T-helper 17 cell (primary cell): ENCODE results near the gene YJU2. TPM values are rescaled to one million over a fixed set of nuclear protein-coding genes. Genes with fewer than 3 reads are reported as not detected.
"Not testable (repeated sequence)": the region's sequence is repeated elsewhere in the genome, so short reads cannot be mapped to it uniquely, and the experiment has no call there.

Experiments used
- ATAC-seq: fragments of 150-1000 bp; cut with Tn5 transposase; 2 replicates; pipeline ENCODE4 v1.10.0; 2021; ENCODE audit warnings: mild to moderate bottlenecking, moderate library complexity
- DNase-seq, 3 donors: peaks; one replicate each; pipeline versions ENCODE4 v3.0.0 to v3.0.0-alpha.2; 2020 to 2021
- H3K9me3 ChIP-seq: one replicate; pipeline ENCODE4 v1.7.0; 2013; ENCODE audit warnings: low read length, mild to moderate bottlenecking; ENCODE audit not compliant: control insufficient read depth, poor library complexity, severe bottlenecking
- H3K27ac Mint-ChIP-seq: one replicate; pipeline ENCODE4 v1.8.0; 2022; ENCODE audit warnings: mild to moderate bottlenecking, moderate library complexity, mixed read lengths
- H3K27me3 Mint-ChIP-seq: one replicate; pipeline ENCODE4 v1.8.0; 2022; ENCODE audit warnings: mixed read lengths
- H3K36me3 Mint-ChIP-seq: one replicate; pipeline ENCODE4 v1.8.0; 2022; ENCODE audit warnings: low read depth, mixed read lengths
- H3K4me1 Mint-ChIP-seq: one replicate; pipeline ENCODE4 v1.8.0; 2022; ENCODE audit warnings: mild to moderate bottlenecking, mixed read lengths
- H3K4me3 Mint-ChIP-seq: one replicate; pipeline ENCODE4 v1.8.0; 2022; ENCODE audit warnings: mild to moderate bottlenecking, moderate library complexity, mixed read lengths
- total RNA-seq, 4 donors: library from RNA in 2 of 4; stranded (reverse) in 2 of 4; gene quantifications; one replicate each; pipeline ENCODE4 v1.2.3 and lab custom pipeline; 2022 to 2026

The YJU2 gene
- total RNA-seq, 2 donors from 2014 or later: 34.9 to 46.1 TPM

- no peak overlapping the region for H3K27ac Mint-ChIP-seq
- H3K36me3 Mint-ChIP-seq: no peaks in the 10 kb centered on the region
- ATAC-seq: no peak
- no peak overlapping the region for H3K4me3 Mint-ChIP-seq
- no peak for DNase-seq
- peaks cover 11% of the 10 kb centered on the region for H3K27me3 Mint-ChIP-seq
- H3K9me3 ChIP-seq: no peaks in the 10 kb centered on the region
- H3K4me1 Mint-ChIP-seq: peaks cover 4% of the 10 kb centered on the region
Measured at GRCh38 chr19:4232614-4233281, 14.1 kb upstream of the YJU2 start.

GRCh38 chr19:4233282-4233853 lies 13.5 kb upstream of the YJU2 start:
- H3K9me3 ChIP-seq: no peaks in the 10 kb centered on the region
- no peak overlapping the region for H3K4me3 Mint-ChIP-seq
- H3K27ac Mint-ChIP-seq: no peak overlapping the region
- peaks cover 4% of the 10 kb centered on the region for H3K4me1 Mint-ChIP-seq
- peaks cover 11% of the 10 kb centered on the region for H3K27me3 Mint-ChIP-seq
- DNase-seq (peak; percentile 38 to 69 (median 41)), ATAC-seq (peak; percentile 75)
- no peaks in the 10 kb centered on the region for H3K36me3 Mint-ChIP-seq

- Mint-ChIP-seq H3K4me3 (no peak overlapping the region), H3K36me3 (no peaks in the 10 kb centered on the region), H3K4me1 (peaks cover 4% of the 10 kb centered on the region), H3K27ac (no peak overlapping the region), H3K27me3 (peaks cover 11% of the 10 kb centered on the region)
- no peaks in the 10 kb centered on the region for H3K9me3 ChIP-seq
- DNase-seq (no peak), ATAC-seq (no peak)
Measured at GRCh38 chr19:4234142-4234861, 12.6 kb upstream of the YJU2 start.

GRCh38 chr19:4234862-4235201 lies 12.0 kb upstream of the YJU2 start:
- no peak for DNase-seq
- Mint-ChIP-seq H3K27ac (no peak overlapping the region), H3K4me3 (no peak overlapping the region), H3K4me1 (peaks cover 4% of the 10 kb centered on the region), H3K27me3 (peaks cover 11% of the 10 kb centered on the region), H3K36me3 (no peaks in the 10 kb centered on the region)
- H3K9me3 ChIP-seq: no peaks in the 10 kb centered on the region
- no peak for ATAC-seq

- not testable (repeated sequence) for DNase-seq, H3K9me3 ChIP-seq, H3K4me1 Mint-ChIP-seq, H3K4me3 Mint-ChIP-seq, H3K36me3 Mint-ChIP-seq, ATAC-seq, H3K27ac Mint-ChIP-seq
- H3K27me3 Mint-ChIP-seq: peaks cover 11% of the 10 kb centered on the region
Measured at GRCh38 chr19:4237510-4237909, 9.4 kb upstream of the YJU2 start.

GRCh38 chr19:4238831-4239230 lies 8.0 kb upstream of the YJU2 start:
- H3K4me1 Mint-ChIP-seq: no peaks in the 10 kb centered on the region

GRCh38 chr19:4241824-4242430 lies 5.0 kb upstream of the YJU2 start:
- H3K36me3 Mint-ChIP-seq: peaks cover 1% of the 10 kb centered on the region
- H3K4me1 Mint-ChIP-seq: peaks cover 6% of the 10 kb centered on the region
- H3K9me3 ChIP-seq: no peaks in the 10 kb centered on the region
- peaks cover 2% of the 10 kb centered on the region for H3K27me3 Mint-ChIP-seq
- no peak overlapping the region for H3K4me3 Mint-ChIP-seq
- ATAC-seq (no peak), DNase-seq (no peak)
- H3K27ac Mint-ChIP-seq: no peak overlapping the region

More at GRCh38 chr19:4238831-4239230, 8.0 kb upstream of the YJU2 start:
- no peaks in the 10 kb centered on the region for H3K9me3 ChIP-seq
- no peaks in the 10 kb centered on the region for H3K36me3 Mint-ChIP-seq
- no peak overlapping the region for H3K27ac Mint-ChIP-seq
- DNase-seq: no peak
- no peak for ATAC-seq
- peaks cover 11% of the 10 kb centered on the region for H3K27me3 Mint-ChIP-seq
- no peak overlapping the region for H3K4me3 Mint-ChIP-seq

GRCh38 chr19:4245938-4246337 lies 942 bp upstream of the YJU2 start:
- H3K9me3 ChIP-seq, H3K27me3 Mint-ChIP-seq, DNase-seq, ATAC-seq: not testable (repeated sequence)
- peak overlapping the region; percentile 96 for H3K4me3 Mint-ChIP-seq
- peaks cover 11% of the 10 kb centered on the region for H3K36me3 Mint-ChIP-seq
- H3K27ac Mint-ChIP-seq: peak overlapping the region; percentile 99
- H3K4me1 Mint-ChIP-seq: peaks cover 18% of the 10 kb centered on the region

- no peak overlapping the region for H3K4me3 Mint-ChIP-seq
Measured at GRCh38 chr19:4256563-4256962, 9.7 kb downstream of the YJU2 start.

GRCh38 chr19:4257025-4257424 lies 10.1 kb downstream of the YJU2 start:
- DNase-seq: no peak
- peaks cover 8% of the 10 kb centered on the region for H3K36me3 Mint-ChIP-seq
- no peak overlapping the region for H3K4me3 Mint-ChIP-seq
- peaks cover 7% of the 10 kb centered on the region for H3K4me1 Mint-ChIP-seq
- no peak for ATAC-seq
- no peak overlapping the region for H3K27ac Mint-ChIP-seq
- no peaks in the 10 kb centered on the region for H3K9me3 ChIP-seq
- no peaks in the 10 kb centered on the region for H3K27me3 Mint-ChIP-seq

More at GRCh38 chr19:4256563-4256962, 9.7 kb downstream of the YJU2 start:
- H3K27ac Mint-ChIP-seq: no peak overlapping the region
- H3K36me3 Mint-ChIP-seq: peaks cover 8% of the 10 kb centered on the region
- DNase-seq (no peak), ATAC-seq (no peak)
- no peaks in the 10 kb centered on the region for H3K27me3 Mint-ChIP-seq
- H3K4me1 Mint-ChIP-seq: peaks cover 7% of the 10 kb centered on the region
- no peaks in the 10 kb centered on the region for H3K9me3 ChIP-seq

- H3K9me3 ChIP-seq: no peaks in the 10 kb centered on the region
- peaks cover 7% of the 10 kb centered on the region for H3K4me1 Mint-ChIP-seq
- peaks cover 8% of the 10 kb centered on the region for H3K36me3 Mint-ChIP-seq
- peak overlapping the region; percentile 24 for H3K27ac Mint-ChIP-seq
- H3K27me3 Mint-ChIP-seq: no peaks in the 10 kb centered on the region
- no peak for ATAC-seq
- DNase-seq: no peak
- peak overlapping the region; percentile 57 for H3K4me3 Mint-ChIP-seq
Measured at GRCh38 chr19:4258181-4258580, 11.3 kb downstream of the YJU2 start.

GRCh38 chr19:4260613-4261191 lies 13.8 kb downstream of the YJU2 start:
- ATAC-seq: no peak
- Mint-ChIP-seq H3K4me1 (peaks cover 5% of the 10 kb centered on the region), H3K4me3 (no peak overlapping the region), H3K27me3 (no peaks in the 10 kb centered on the region), H3K27ac (no peak overlapping the region), H3K36me3 (peaks cover 3% of the 10 kb centered on the region)
- DNase-seq: no peak
- H3K9me3 ChIP-seq: no peaks in the 10 kb centered on the region

- Mint-ChIP-seq H3K4me1 (peaks cover 10% of the 10 kb centered on the region), H3K27me3 (no peaks in the 10 kb centered on the region), H3K4me3 (no peak overlapping the region), H3K27ac (peak overlapping the region; percentile 81), H3K36me3 (peaks cover 6% of the 10 kb centered on the region)
- DNase-seq: no peak
- H3K9me3 ChIP-seq: no peaks in the 10 kb centered on the region
- ATAC-seq: no peak
Measured at GRCh38 chr19:4264812-4265211, 17.9 kb downstream of the YJU2 start.
